Diencephalon (tissue), 1 donor: ENCODE measurements around the gene SKI. TPM values are rescaled to one million over a fixed set of nuclear protein-coding genes. Genes with fewer than 3 reads are reported as not detected.

Source experiments
- total RNA-seq: library from RNA; depleted of rRNA; stranded (reverse); fragments of >200 nt; gene quantifications from one replicate; pipeline ENCODE4 v1.2.3, GENCODE V29; 2014

Gene SKI
- 20.3 TPM for total RNA-seq

GRCh38 chr1:2228157-2228594 is at the start of gene SKI:
SKI (plus strand) TSS chr1:2228319; CDS start chr1:2228767, 448 bp downstream.

GRCh38 chr1:2194319-2194897 is 33.7 kb upstream of the SKI start, which contains the start of gene FAAP20:
FAAP20 (minus strand) TSS chr1:2194772; CDS start chr1:2194749, 23 bp downstream.

Other genes starting within 250 kb of the SKI start
- 1.8 TPM for gene CFAP74, start 224.5 kb upstream of the SKI start, total RNA-seq
- 1.2 TPM for gene GABRD, start 209.0 kb upstream of the SKI start, total RNA-seq
- 77.3 TPM for gene PRKCZ, start 177.9 kb upstream of the SKI start, total RNA-seq
- gene FAAP20, start 33.5 kb upstream of the SKI start, total RNA-seq, result 21.7 TPM
- 15.7 TPM for gene MORN1, start 163.2 kb downstream of the SKI start, total RNA-seq
- gene RER1, start 163.5 kb downstream of the SKI start, total RNA-seq, result 41.3 TPM
- 21.0 TPM for gene PEX10, start 184.2 kb downstream of the SKI start, total RNA-seq
- 16.1 TPM for gene PLCH2, start 248.0 kb downstream of the SKI start, total RNA-seq